Left lung (tissue), 10 donors: ENCODE data around the gene TECPR1. TPM values are rescaled to one million over a fixed set of nuclear protein-coding genes. Genes with fewer than 3 reads are reported as not detected.

Experiments used
- ATAC-seq: fragments of 200-7000 bp; cut with Tn5 transposase; one replicate; pipeline ENCODE4 v1.9.1; 2020; ENCODE audit warnings: moderate library complexity
- DNase-seq, 4 donors: peaks; one replicate each; pipeline ENCODE4 v3.0.0-alpha.2; 2013 to 2020
- H3K27ac ChIP-seq, 2 donors: fragments of 200-600 bp; sonication (generic) in 1 of 2; one replicate each; pipeline versions ENCODE4 v1.5.0 to v1.8.0; 2020 to 2021
- H3K27me3 ChIP-seq, 2 donors: fragments of 200-600 bp; sonication (generic) in 1 of 2; one replicate each; pipeline versions ENCODE4 v1.5.0 to v1.8.0; 2020 to 2021
- H3K36me3 ChIP-seq, 2 donors: fragments of 200-600 bp; sonication (generic) in 1 of 2; one replicate each; pipeline versions ENCODE4 v1.5.0 to v1.8.0; 2020 to 2021
- H3K4me1 ChIP-seq, 2 donors: fragments of 200-600 bp; one replicate each; pipeline ENCODE4 v1.8.0; 2021
- H3K4me3 ChIP-seq, 2 donors: fragments of 200-600 bp; sonication (generic) in 1 of 2; one replicate each; pipeline versions ENCODE4 v1.5.0 to v1.8.0; 2020 to 2021; ENCODE audit warnings: mild to moderate bottlenecking in 1 of 2
- H3K9me3 ChIP-seq, 2 donors: fragments of 200-600 bp; sonication (generic) in 1 of 2; one replicate each; pipeline versions ENCODE4 v1.5.0 to v1.8.0; 2020 to 2021
- intact Hi-C, 2 donors: fragments of 100-400 bp; cut with DNase I; formaldehyde crosslinking; loops; one replicate each; pipeline versions ENCODE4 v1.11.2 to v1.14.2; 2022
- polyA plus RNA-seq, 6 donors: library from polyadenylated mRNA; unstranded; fragments of 120-200 nt; gene quantifications; one replicate each; pipeline ENCODE4 v1.2.1, GENCODE V29; 2013; ENCODE audit not compliant: insufficient read length in 6 of 6
- total RNA-seq, 2 donors: library from RNA; stranded (reverse); fragmentation: NEBNext Ultra II Directional; extraction: Animal tissue kit (Norgen Biotek cat#: 25700); gene quantifications; one replicate each; pipeline ENCODE4 v1.2.1, GENCODE V29; 2021
- TF ChIP-seq, protein P1 (sequence below), 2 donors: fragments of 200-600 bp; sonication (generic) in 1 of 2; IDR thresholded peaks; one replicate each; pipeline versions ENCODE4 v1.5.0 to v1.8.0; 2021; ENCODE audit warnings: antibody characterized with exemption in 2 of 2
- donor health status: DM: no; HTN: yes; CAD: no.
- donor health status: DM: no; HTN: no; CAD: no.

The TECPR1 gene
- total and polyA plus RNA-seq, 8 donors = 24.5 to 67.4 (median 28.7) TPM

DNA sequence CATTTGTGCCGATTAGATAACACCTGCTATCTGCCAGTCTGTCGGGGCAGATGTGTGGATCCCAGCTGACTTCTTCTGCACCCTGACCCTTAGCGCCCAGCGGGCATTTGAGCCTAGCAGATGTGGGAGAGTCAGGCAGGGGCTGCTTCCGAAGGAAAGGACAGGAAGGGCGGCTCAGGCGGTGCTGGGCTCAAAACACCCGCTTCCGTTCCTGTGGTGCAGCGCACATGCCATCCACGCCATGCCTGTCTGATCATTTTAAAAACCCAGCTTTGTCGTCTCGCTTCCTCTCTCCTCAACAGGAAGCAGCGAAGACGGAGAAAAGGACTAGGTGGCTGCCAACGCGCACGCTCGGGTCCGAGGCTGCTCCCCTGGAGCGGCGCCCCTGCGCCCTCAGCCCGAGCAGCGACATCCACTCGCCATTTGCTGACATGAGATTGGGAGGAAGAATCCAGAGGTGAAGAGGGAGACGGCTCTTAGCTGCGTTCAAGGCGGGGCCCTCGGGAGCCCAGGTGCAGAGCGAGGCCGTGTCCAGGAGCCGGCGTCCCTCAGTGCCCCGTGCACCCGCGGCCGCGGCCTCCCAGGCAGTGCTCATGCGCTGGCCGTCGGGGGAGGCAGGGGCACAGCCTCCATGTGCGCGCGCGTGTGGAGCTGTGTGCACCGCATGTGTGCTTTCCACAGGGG is 46.7 kb downstream of the TECPR1 start:
- Histone ChIP-seq H3K36me3 (peaks cover 0 to 49% of the 10 kb centered on the region in 2 donors), H3K4me1 (peaks cover 0 to 12% of the 10 kb centered on the region in 2 donors), H3K27ac (no peak overlapping the region), H3K4me3 (no peak overlapping the region), H3K9me3 (no peaks in the 10 kb centered on the region), H3K27me3 (peaks cover 0 to 5% of the 10 kb centered on the region in 2 donors)
- ATAC-seq = no peak
- DNase-seq = no peak
- TF ChIP-seq, protein P1, sequence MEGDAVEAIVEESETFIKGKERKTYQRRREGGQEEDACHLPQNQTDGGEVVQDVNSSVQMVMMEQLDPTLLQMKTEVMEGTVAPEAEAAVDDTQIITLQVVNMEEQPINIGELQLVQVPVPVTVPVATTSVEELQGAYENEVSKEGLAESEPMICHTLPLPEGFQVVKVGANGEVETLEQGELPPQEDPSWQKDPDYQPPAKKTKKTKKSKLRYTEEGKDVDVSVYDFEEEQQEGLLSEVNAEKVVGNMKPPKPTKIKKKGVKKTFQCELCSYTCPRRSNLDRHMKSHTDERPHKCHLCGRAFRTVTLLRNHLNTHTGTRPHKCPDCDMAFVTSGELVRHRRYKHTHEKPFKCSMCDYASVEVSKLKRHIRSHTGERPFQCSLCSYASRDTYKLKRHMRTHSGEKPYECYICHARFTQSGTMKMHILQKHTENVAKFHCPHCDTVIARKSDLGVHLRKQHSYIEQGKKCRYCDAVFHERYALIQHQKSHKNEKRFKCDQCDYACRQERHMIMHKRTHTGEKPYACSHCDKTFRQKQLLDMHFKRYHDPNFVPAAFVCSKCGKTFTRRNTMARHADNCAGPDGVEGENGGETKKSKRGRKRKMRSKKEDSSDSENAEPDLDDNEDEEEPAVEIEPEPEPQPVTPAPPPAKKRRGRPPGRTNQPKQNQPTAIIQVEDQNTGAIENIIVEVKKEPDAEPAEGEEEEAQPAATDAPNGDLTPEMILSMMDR (IDR thresholded peaks at IDR 0.05) = no peak
- intact Hi-C loops = no loop called here

DNA sequence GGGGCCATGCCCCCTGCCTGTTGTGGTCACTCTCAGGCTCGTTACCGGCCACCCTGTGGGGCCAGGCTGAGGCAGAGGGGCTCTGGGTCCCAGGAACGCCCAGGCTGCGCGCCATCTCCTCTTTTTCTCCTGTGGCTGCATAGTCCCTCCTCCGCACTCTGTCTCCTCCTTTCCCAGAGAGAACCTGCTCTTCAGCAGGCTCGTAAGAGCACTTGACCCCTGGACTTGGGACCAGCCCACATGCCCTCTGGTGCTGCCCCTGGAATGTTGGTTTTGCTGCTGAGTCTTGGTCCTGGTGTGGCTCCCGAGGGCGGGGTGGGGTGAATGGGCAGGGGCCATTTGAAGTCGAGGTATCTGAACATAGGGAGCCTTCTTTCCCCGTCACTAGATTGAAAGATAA is 47.4 kb downstream of the TECPR1 start:
- no peak for DNase-seq
- TF ChIP-seq, protein P1 (IDR thresholded peaks at IDR 0.05) = no peak
- intact Hi-C loops = no loop called here
- peak; percentile 85 for ATAC-seq
- H3K4me1 ChIP-seq = peaks cover 0 to 12% of the 10 kb centered on the region in 2 donors
- no peaks in the 10 kb centered on the region for H3K27me3 ChIP-seq
- H3K4me3 ChIP-seq = no peak overlapping the region
- H3K27ac ChIP-seq = no peak overlapping the region
- H3K36me3 ChIP-seq = peaks cover 0 to 49% of the 10 kb centered on the region in 2 donors
- no peaks in the 10 kb centered on the region for H3K9me3 ChIP-seq

DNA sequence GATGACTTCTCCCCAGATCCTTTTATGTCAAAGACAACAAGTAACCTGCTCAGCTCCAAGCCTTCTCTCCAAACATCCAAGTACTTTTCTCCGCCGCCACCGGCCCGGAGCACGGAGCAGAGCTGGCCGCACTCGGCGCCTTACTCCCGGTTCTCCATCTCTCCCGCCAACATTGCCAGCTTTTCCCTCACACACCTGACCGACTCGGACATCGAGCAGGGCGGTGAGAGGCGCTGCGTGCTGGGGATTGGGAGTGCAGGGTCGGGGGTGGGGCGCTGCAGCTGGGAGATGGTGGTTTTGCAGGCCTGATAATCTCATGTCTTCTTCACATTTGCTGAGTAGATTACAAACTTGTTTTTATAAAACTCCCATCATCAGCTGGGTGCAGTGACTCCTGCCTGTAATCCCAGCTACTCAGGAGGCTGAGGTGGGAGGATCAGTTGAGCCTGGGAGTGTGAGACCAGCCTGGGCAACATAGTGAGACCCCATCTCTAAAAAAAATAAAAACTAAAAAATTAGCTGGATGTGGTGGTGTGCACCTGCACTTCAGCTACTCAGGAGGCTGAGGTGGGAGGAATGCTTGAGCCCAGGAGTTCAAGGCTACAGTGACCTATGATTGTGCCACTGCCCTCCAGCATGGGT is 47.9 kb downstream of the TECPR1 start:
- ATAC-seq (no peak), DNase-seq (no peak)
- intact Hi-C loops = no loop called here
- Histone ChIP-seq H3K27me3 (no peaks in the 10 kb centered on the region), H3K4me3 (no peak overlapping the region), H3K4me1 (peaks cover 0 to 12% of the 10 kb centered on the region in 2 donors), H3K9me3 (no peaks in the 10 kb centered on the region), H3K36me3 (peaks cover 0 to 49% of the 10 kb centered on the region in 2 donors), H3K27ac (no peak overlapping the region)
- TF ChIP-seq, protein P1 (IDR thresholded peaks at IDR 0.05) = no peak

DNA sequence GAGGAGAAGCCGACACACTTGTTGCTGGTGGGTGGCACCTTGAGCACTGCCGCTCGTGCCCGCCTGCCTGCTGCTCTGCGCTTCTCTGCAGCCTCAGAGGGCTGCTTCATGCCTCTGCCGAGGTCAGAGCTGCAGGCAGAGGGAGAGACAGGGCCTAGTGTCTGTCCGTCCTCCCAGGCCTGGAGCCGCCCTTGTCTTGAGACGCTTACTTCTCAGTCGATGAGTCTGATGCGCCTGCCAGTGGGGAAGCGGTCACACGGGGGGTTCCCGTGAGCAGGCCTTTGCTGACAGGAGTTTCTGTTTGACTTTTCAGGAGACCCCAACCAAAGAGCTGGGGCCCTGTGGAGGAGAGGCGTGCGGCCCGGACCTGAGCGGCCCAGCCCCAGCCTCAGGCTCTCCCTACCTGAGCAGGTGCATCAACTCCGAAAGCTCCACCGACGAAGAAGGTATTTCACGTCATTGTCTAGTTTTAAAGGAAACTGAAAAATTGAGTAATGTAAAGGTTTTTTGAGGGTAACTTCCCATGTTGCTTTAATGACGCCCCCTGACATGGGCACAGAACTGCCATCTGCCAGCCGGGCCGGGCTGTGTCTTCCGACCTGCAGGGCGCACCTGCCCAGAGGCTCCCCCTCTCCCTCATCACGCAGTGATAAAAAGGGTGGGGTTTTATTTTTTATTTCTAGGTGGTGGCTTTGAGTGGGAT is 48.6 kb downstream of the TECPR1 start:
- TF ChIP-seq, protein P1 (IDR thresholded peaks at IDR 0.05) = no peak
- H3K4me3 ChIP-seq = no peak overlapping the region
- DNase-seq (no peak), ATAC-seq (no peak)
- H3K27ac ChIP-seq = no peak overlapping the region
- intact Hi-C loops = no loop called here
- peaks cover 0 to 12% of the 10 kb centered on the region in 2 donors for H3K4me1 ChIP-seq
- H3K27me3 ChIP-seq = no peaks in the 10 kb centered on the region
- H3K9me3 ChIP-seq = no peaks in the 10 kb centered on the region
- H3K36me3 ChIP-seq = peaks cover 0 to 49% of the 10 kb centered on the region in 2 donors
